ENCODE results near the gene UGT2B10.

Gene UGT2B10

GRCh38 chr4:68859655-68860054 lies 43.9 kb downstream of the UGT2B10 start:
- Histone ChIP-seq H4K91ac (ENCODE audit: low read depth, low read length, poor library complexity) (no peak overlapping the region), H3K23ac (ENCODE audit: low read depth, low read length, poor library complexity) (no peak overlapping the region), H2BK120ac (ENCODE audit: low read depth, low read length) (no peak overlapping the region), H2BK5ac (ENCODE audit: low read length) (no peak overlapping the region), H2AK5ac (ENCODE audit: low read depth, low read length) (no peak overlapping the region), H3K4me1 (ENCODE audit: control insufficient read depth in 2 of 2, insufficient read depth in 1 of 2, low read depth in 1 of 2, low read length in 2 of 2) (no peaks in the 10 kb centered on the region), H2AFZ (ENCODE audit: low read length) (no peak overlapping the region), H3K36me3 (replicated peaks in 1 of 2; ENCODE audit: control insufficient read depth in 2 of 2, insufficient read depth in 2 of 2, low read length in 2 of 2) (no peaks in the 10 kb centered on the region), H3K18ac (ENCODE audit: low read length) (no peak overlapping the region), H3K79me1 (ENCODE audit: low read depth, low read length) (no peaks in the 10 kb centered on the region), H4K8ac (ENCODE audit: low read depth, low read length) (no peak overlapping the region), H3K9ac (ENCODE audit: low read depth, low read length, poor library complexity) (no peak overlapping the region), H3K14ac (ENCODE audit: low read length) (no peak overlapping the region), H3K27me3 (ENCODE audit: control insufficient read depth in 3 of 3, insufficient read depth in 3 of 3, low read depth in 1 of 3, low read length in 3 of 3) (no peaks in the 10 kb centered on the region), H3K4me3 (ENCODE audit: low read length in 2 of 2) (no peak overlapping the region), H3K9me3 (replicated peaks in 1 of 2; ENCODE audit: control insufficient read depth in 2 of 2, insufficient read depth in 1 of 2, low read depth in 1 of 2, low read length in 2 of 2) (peaks cover 0 to 3% of the 10 kb centered on the region in 2 donors), H2BK12ac (ENCODE audit: low read length) (no peak overlapping the region), H2BK15ac (ENCODE audit: low read length) (no peak overlapping the region), H3K4me2 (ENCODE audit: insufficient read depth, low read length, poor library complexity, severe bottlenecking) (no peak overlapping the region), H3K4ac (ENCODE audit: low read length) (no peak overlapping the region), H3K27ac (replicated peaks; ENCODE audit: low read length) (no peak overlapping the region)
- DNase-seq (ENCODE audit: low spot score), result no peak
- WGBS, 2 donors (ENCODE audit: extremely low coverage in 2 of 2, insufficient read length in 2 of 2, insufficient replicate concordance in 1 of 2), result no CpG with 5 or more reads among the region's 1 CpG

DNA sequence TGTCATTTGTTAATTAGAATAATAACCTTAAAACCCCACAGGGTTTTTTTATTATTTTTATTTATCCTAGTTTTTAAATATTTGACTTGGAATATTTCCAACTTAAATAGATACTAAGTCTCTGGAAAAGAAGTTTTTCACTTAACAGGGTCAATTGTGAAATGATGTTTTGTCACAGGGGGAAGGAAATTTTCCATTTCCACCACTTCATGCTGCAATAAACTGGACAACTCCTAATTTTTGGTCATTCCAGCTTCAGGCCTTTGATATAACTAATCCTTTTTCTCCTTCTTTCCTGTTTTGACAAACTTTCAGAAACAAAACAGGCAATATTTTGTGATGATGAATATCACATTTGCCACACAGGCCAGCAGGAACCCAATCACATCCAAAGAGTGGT lies 45.3 kb downstream of the UGT2B10 start:
- Histone ChIP-seq H2BK15ac (ENCODE audit: low read length) (no peak overlapping the region), H3K27me3 (ENCODE audit: control insufficient read depth in 3 of 3, insufficient read depth in 3 of 3, low read depth in 1 of 3, low read length in 3 of 3) (no peaks in the 10 kb centered on the region), H3K4ac (ENCODE audit: low read length) (no peak overlapping the region), H2BK12ac (ENCODE audit: low read length) (no peak overlapping the region), H2AK5ac (ENCODE audit: low read depth, low read length) (no peak overlapping the region), H3K79me1 (ENCODE audit: low read depth, low read length) (no peaks in the 10 kb centered on the region), H3K4me1 (ENCODE audit: control insufficient read depth in 2 of 2, insufficient read depth in 1 of 2, low read depth in 1 of 2, low read length in 2 of 2) (peaks cover 0 to 6% of the 10 kb centered on the region in 2 donors), H3K9me3 (replicated peaks in 1 of 2; ENCODE audit: control insufficient read depth in 2 of 2, insufficient read depth in 1 of 2, low read depth in 1 of 2, low read length in 2 of 2) (peaks cover 0 to 3% of the 10 kb centered on the region in 2 donors), H3K4me3 (ENCODE audit: low read length in 2 of 2) (no peak overlapping the region), H3K36me3 (replicated peaks in 1 of 2; ENCODE audit: control insufficient read depth in 2 of 2, insufficient read depth in 2 of 2, low read length in 2 of 2) (no peaks in the 10 kb centered on the region), H4K8ac (ENCODE audit: low read depth, low read length) (no peak overlapping the region), H3K4me2 (ENCODE audit: insufficient read depth, low read length, poor library complexity, severe bottlenecking) (no peak overlapping the region), H3K14ac (ENCODE audit: low read length) (no peak overlapping the region), H3K9ac (ENCODE audit: low read depth, low read length, poor library complexity) (no peak overlapping the region), H3K27ac (replicated peaks; ENCODE audit: low read length) (no peak overlapping the region), H2BK5ac (ENCODE audit: low read length) (no peak overlapping the region), H4K91ac (ENCODE audit: low read depth, low read length, poor library complexity) (no peak overlapping the region), H3K18ac (ENCODE audit: low read length) (no peak overlapping the region), H3K23ac (ENCODE audit: low read depth, low read length, poor library complexity) (no peak overlapping the region), H2AFZ (ENCODE audit: low read length) (no peak overlapping the region), H2BK120ac (ENCODE audit: low read depth, low read length) (no peak overlapping the region)
- no peak for DNase-seq (ENCODE audit: low spot score)

DNA sequence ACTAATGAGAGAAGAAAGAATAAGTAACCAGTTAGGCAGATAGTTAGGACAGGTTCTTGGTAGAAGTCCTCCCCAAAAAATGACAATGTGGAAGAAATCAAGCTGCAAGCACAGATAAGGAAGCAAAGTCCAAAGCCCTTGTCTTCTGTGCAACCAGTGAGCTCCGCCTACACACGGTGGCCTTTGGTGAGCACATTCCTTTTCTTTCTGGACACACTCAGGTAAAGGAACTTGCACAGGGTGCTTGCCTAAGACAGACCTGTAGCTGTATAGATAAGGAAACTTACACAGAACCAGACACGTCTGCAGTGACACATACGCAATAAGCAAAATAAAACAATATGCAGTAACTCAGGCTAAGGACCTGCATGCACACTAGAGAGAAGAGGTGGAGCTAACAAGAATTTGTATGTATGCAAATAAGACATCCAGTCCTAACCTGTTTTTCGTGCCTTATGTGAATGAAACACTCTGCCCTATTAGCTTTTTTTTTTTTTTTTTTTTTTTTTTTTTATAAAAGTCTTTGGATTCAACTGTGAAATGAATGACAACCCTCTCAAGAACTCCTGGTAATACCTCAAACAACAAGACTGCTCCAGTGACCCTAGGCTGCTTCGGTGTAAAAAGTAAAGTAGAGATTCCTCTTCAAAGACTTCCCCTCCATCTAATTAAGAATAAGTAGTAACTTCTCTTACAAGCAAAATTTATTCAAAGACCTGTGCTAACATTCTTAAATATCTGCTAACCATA lies 48.8 kb downstream of the UGT2B10 start:
- no peak overlapping the region for H2AK5ac ChIP-seq (ENCODE audit: low read depth, low read length)
- H3K27me3 ChIP-seq (ENCODE audit: control insufficient read depth in 3 of 3, insufficient read depth in 3 of 3, low read depth in 1 of 3, low read length in 3 of 3), result no peaks in the 10 kb centered on the region
- H4K8ac ChIP-seq (ENCODE audit: low read depth, low read length), result no peak overlapping the region
- H3K9me3 ChIP-seq (replicated peaks in 1 of 2; ENCODE audit: control insufficient read depth in 2 of 2, insufficient read depth in 1 of 2, low read depth in 1 of 2, low read length in 2 of 2), result no peaks in the 10 kb centered on the region
- H4K91ac ChIP-seq (ENCODE audit: low read depth, low read length, poor library complexity), result no peak overlapping the region
- H2BK15ac ChIP-seq (ENCODE audit: low read length), result no peak overlapping the region
- H3K27ac ChIP-seq (replicated peaks; ENCODE audit: low read length), result no peak overlapping the region
- H2BK120ac ChIP-seq (ENCODE audit: low read depth, low read length), result no peak overlapping the region
- no peak for DNase-seq (ENCODE audit: low spot score)
- H3K23ac ChIP-seq (ENCODE audit: low read depth, low read length, poor library complexity), result no peak overlapping the region
- H2BK5ac ChIP-seq (ENCODE audit: low read length), result no peak overlapping the region
- H3K79me1 ChIP-seq (ENCODE audit: low read depth, low read length), result no peaks in the 10 kb centered on the region
- no peaks in the 10 kb centered on the region for H3K36me3 ChIP-seq (replicated peaks in 1 of 2; ENCODE audit: control insufficient read depth in 2 of 2, insufficient read depth in 2 of 2, low read length in 2 of 2)
- H3K4ac ChIP-seq (ENCODE audit: low read length), result no peak overlapping the region
- H3K4me1 ChIP-seq (ENCODE audit: control insufficient read depth in 2 of 2, insufficient read depth in 1 of 2, low read depth in 1 of 2, low read length in 2 of 2), result peaks cover 0 to 6% of the 10 kb centered on the region in 2 donors
- H2BK12ac ChIP-seq (ENCODE audit: low read length), result no peak overlapping the region
- H3K4me2 ChIP-seq (ENCODE audit: insufficient read depth, low read length, poor library complexity, severe bottlenecking), result no peak overlapping the region
- peak overlapping the region; percentile 53 for H2AFZ ChIP-seq (ENCODE audit: low read length)
- no peak overlapping the region for H3K4me3 ChIP-seq (ENCODE audit: low read length in 2 of 2)
- H3K18ac ChIP-seq (ENCODE audit: low read length), result no peak overlapping the region
- no CpG with 5 or more reads among the region's 6 CpGs for WGBS, 2 donors (ENCODE audit: extremely low coverage in 2 of 2, insufficient read length in 2 of 2, insufficient replicate concordance in 1 of 2)
- H3K9ac ChIP-seq (ENCODE audit: low read depth, low read length, poor library complexity), result no peak overlapping the region
- H3K14ac ChIP-seq (ENCODE audit: low read length), result no peak overlapping the region

DNA sequence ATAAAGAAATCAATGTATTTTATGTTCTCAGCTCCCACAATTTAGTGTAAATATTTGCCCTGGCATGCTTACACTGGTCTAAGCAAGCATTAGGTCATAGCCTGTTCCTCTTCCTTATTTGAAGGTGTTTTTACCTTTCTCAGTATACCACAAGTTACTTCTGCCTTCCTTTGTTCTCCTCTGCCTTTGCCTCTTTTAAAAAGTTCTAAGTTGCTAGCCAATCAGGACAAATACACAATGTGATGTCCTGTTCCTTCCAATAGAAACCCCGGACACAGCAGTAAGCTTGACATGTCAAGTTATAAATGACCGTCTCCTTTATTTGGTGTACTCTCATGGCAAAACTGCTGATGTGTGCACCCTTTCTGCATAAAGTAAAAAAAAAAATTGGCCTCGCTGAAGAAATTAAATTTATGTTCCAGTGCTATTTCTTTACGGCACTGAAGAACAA lies 49.4 kb downstream of the UGT2B10 start:
- no peak overlapping the region for H2AK5ac ChIP-seq (ENCODE audit: low read depth, low read length)
- H3K4me1 ChIP-seq (ENCODE audit: control insufficient read depth in 2 of 2, insufficient read depth in 1 of 2, low read depth in 1 of 2, low read length in 2 of 2), result peaks cover 0 to 6% of the 10 kb centered on the region in 2 donors
- no peak overlapping the region for H4K91ac ChIP-seq (ENCODE audit: low read depth, low read length, poor library complexity)
- H2BK12ac ChIP-seq (ENCODE audit: low read length), result no peak overlapping the region
- no peak overlapping the region for H3K4ac ChIP-seq (ENCODE audit: low read length)
- H2BK15ac ChIP-seq (ENCODE audit: low read length), result no peak overlapping the region
- H3K14ac ChIP-seq (ENCODE audit: low read length), result no peak overlapping the region
- no peak overlapping the region for H3K4me3 ChIP-seq (ENCODE audit: low read length in 2 of 2)
- no peak overlapping the region for H4K8ac ChIP-seq (ENCODE audit: low read depth, low read length)
- H3K27me3 ChIP-seq (ENCODE audit: control insufficient read depth in 3 of 3, insufficient read depth in 3 of 3, low read depth in 1 of 3, low read length in 3 of 3), result no peaks in the 10 kb centered on the region
- H3K18ac ChIP-seq (ENCODE audit: low read length), result no peak overlapping the region
- H3K27ac ChIP-seq (replicated peaks; ENCODE audit: low read length), result no peak overlapping the region
- H3K4me2 ChIP-seq (ENCODE audit: insufficient read depth, low read length, poor library complexity, severe bottlenecking), result no peak overlapping the region
- peak overlapping the region; percentile 32 for H2AFZ ChIP-seq (ENCODE audit: low read length)
- no peak overlapping the region for H2BK120ac ChIP-seq (ENCODE audit: low read depth, low read length)
- H3K23ac ChIP-seq (ENCODE audit: low read depth, low read length, poor library complexity), result no peak overlapping the region
- H3K9me3 ChIP-seq (replicated peaks in 1 of 2; ENCODE audit: control insufficient read depth in 2 of 2, insufficient read depth in 1 of 2, low read depth in 1 of 2, low read length in 2 of 2), result no peaks in the 10 kb centered on the region
- no peaks in the 10 kb centered on the region for H3K36me3 ChIP-seq (replicated peaks in 1 of 2; ENCODE audit: control insufficient read depth in 2 of 2, insufficient read depth in 2 of 2, low read length in 2 of 2)
- H3K9ac ChIP-seq (ENCODE audit: low read depth, low read length, poor library complexity), result no peak overlapping the region
- DNase-seq (ENCODE audit: low spot score), result no peak
- H3K79me1 ChIP-seq (ENCODE audit: low read depth, low read length), result no peaks in the 10 kb centered on the region
- no CpG with 5 or more reads among the region's 4 CpGs for WGBS, 2 donors (ENCODE audit: extremely low coverage in 2 of 2, insufficient read length in 2 of 2, insufficient replicate concordance in 1 of 2)
- H2BK5ac ChIP-seq (ENCODE audit: low read length), result no peak overlapping the region
